Islet precursor cell (in vitro differentiated cells): ENCODE data around the gene ANKRD60.
A peak's percentile ranks its signal among the peaks of the same experiment; 100 is the strongest.

ENCODE experiments used
- DNase-seq: peaks from one replicate; pipeline ENCODE4 v3.0.0-alpha.2; 2018

ANKRD60 gene

GRCh38 chr20:58244517-58245030, 16.1 kb upstream of the ANKRD60 start:
- DNase-seq: peak; percentile 29

- DNase-seq: no peak
These were observed 15.4 kb upstream of the ANKRD60 start for GRCh38 chr20:58243653-58244410.

DNA sequence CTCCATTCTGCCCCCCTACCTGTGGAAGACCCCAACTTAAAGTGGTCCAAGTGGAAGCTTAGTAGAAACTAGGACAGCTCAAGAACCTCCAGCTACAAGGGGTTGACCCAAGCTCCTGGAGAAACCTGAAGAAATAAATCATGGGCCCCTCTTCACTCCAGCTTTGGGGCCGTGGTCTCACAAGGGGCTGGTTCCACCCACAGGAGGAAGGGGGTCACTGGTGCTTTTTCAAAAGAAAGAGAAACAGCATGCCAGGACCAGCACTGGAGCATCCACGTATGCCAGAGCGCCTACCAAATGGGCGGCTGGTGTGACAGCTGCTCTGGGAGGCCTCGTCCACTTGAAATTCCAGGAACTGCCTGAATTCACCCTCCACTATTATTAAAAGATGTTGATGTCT, 14.4 kb upstream of the ANKRD60 start:
- DNase-seq: no peak

DNA sequence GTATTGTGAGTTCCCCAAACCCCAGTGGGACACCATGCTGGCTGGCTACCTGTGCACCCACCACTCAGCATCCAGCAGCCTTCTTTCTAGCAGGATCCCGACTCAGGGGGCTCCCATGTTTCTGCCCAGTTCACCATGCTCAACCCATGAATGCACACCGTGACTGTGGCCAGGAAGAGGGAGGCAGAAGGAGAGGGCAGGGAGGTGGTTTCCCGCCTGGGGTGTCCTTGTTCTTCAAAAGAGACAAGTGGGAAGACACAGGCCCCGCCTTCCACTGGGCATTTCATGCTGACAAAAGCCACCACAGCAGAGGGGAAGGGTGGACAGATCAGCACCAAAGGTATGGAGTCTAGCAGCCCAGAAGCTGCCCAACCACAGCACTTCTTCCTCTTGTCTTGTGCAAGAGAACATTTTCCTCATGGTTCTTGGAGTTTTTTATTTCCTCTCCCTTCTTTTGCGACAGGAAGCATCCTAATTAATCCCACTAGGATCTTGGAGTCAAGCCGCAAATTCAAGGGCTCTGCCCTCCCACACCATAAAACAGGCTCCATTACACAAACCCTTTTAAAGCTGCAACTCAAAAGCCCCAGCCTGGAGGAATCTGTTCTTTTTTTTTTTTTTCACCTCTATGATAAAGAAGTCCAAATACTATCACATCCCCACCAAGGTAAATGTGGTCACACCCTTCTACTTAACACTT, 13.5 kb upstream of the ANKRD60 start:
- peak; percentile 22 for DNase-seq

DNA sequence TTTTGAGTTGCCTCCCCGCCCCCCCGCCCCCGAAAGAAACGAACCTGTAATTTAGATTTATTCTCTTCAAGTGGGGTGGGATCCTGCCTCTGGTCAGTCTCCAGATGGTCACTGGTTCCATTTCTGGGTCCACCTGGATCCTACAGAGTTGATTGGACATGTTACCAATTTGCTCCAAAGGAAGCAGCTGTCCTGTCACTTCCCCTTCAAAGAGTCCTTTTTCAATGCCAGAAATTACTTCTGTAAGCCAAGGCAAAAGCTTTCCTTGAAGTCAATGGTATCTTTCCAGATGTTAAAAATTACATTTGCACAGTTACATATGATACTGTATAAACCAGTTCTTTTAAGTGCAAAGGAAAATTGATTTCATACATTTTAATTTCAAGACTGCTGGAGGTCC, 12.0 kb upstream of the ANKRD60 start:
- no peak for DNase-seq

DNA sequence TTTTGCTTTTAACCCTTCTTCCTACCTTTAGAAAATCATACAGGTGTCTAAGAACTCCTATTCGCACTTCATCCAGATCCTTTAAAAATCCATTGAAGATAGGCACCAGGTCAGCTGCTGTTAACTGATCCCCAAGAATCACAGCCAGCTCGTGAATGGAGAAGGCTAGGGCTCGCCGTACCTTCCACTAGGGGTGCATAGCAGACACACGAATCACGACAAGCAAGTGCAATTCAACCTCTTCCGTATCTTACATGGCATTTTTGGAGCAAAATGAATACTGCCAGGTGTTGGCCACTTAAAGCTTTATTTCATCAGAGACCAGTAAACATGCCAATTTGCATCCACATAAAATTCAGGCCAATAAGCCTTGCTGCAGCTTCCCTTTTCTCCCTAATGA, 10.8 kb upstream of the ANKRD60 start:
- DNase-seq: peak; percentile 22

- DNase-seq: peak; percentile 32
These were observed 10.0 kb upstream of the ANKRD60 start for GRCh38 chr20:58238490-58238889.

DNA sequence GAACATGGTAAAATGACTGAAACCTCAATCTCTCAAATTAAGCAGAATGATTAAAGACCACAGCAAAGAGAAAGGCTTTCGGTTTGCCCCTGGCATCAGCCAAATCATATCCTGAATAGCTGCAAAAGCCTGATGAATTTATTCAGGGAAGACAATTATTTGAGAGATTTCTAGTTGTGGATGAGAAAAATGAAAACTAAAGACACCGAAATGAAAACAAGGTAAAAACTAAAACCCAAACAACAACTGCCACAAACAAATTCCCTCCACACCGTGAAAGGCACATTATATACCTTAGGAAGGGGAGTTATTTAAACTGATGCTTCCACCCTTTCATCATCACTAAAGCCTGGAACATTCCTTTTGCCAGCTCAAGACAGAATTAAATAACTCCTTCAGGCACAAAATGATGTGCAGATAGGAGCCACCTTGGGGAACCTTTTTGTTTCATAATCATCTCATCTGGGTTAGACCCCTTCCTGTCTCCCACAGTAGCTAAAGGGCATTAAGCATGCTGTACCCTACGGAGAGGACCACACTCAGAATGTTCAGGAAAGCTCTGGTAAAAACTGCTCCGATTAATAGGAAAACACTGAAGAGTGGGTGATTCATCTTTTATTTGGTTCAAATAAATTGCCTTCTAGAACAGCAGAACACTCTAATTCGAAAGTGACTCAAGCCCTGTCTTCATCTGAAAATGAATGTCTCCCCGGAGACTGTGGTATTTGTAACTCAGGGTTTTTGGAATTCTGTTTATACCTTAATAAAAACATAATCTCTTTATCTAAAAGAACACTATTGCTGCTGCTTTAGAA, 9.1 kb upstream of the ANKRD60 start:
- peak; percentile 13 for DNase-seq

DNA sequence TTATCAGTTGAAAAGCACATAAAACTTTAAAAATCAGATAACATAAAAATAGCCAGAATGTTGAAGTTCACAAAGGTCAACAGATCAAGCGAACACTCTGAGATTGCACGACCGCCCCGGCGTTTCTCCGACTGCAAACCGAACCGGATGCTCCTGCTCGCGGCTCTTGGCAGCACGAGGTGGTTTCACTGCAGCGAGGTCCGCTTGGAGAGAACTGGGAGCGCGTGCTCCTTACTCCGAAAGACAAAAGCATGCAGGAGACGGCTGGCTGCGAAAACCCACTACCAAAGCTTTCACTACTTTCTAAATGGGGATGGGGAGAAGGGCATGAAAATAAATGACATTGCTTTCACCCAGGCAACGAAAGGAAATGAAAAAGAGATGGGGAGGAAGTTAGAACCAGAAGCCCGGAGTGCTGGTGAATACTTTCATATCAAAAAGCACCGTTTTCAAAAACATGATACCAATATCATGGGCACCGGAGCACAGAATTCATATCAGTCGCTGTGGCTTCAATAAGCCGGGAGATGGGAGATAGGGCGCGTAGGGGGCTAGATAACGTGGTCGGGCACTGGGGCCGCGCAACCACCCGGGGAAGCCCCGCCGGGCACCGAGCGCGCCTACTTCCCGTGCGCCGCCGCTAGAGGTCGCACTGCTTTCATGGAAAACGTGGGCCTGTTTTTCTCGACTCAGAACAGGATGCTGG, 8.3 kb upstream of the ANKRD60 start:
- DNase-seq: peak; percentile 76

DNA sequence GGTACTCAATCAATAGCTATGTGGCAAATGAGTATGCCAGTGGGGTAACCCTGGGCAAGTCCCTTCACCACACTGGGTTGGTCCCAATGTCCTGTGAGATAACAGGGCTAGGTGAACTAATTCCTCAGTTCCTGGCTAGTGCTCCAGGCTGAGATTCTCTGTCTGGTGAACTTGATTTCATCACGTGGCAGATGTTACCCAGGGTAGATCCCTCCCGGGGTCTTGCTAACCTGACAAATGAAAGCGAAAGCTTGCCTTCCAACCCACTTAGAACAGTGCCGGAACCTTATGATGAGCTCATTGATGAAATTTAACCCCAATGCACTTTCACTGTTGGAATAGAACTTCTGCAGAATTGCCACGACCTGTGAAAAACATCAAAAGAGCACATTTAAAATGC, 6.6 kb upstream of the ANKRD60 start:
- DNase-seq: peak; percentile 25

GRCh38 chr20:58233881-58234528, 5.6 kb upstream of the ANKRD60 start:
- DNase-seq: peak; percentile 73

DNA sequence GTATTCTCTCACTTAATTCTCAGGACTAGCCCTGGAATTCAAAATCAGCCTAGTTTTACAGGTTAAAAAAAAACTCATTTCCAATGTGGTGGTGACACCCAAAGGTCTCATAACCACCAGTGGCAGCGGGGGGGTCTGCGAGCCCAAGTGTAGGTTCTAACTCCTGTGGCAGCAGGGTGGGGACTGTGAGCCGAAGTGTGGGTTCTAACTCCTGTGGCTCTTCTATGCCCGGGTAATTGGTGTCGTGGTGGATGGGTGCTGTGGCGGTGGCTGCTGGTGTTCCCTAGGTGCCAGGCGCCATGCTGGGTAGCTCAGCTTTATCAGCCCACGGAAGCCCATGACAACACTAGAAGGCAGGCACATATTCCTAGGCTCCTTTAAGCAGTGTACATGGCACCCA, 4.9 kb upstream of the ANKRD60 start:
- peak; percentile 18 for DNase-seq

DNA sequence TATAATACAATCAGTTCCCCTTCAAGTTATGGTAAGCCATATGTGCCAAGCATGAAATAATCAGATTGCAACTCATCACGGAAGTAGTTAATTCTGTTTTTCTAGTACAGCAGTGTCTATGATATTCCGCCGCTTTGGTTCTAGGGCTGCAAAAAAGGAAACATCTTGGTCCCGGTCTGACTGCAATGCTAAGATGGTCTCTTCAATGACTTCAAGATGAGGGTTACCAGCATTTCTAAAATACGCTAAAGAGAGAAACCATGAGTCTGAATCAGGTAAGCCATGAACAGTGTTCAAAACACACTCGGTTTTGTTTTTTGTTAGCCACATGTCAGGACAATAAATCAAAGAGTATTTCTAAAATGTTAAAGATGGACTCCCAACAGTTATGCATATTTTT, 3.2 kb upstream of the ANKRD60 start:
- DNase-seq: peak; percentile 35

GRCh38 chr20:58229198-58229798, 845 bp upstream of the ANKRD60 start:
- DNase-seq: peak; percentile 49

- peak; percentile 51 for DNase-seq
These were observed 360 bp downstream of the ANKRD60 start for GRCh38 chr20:58228103-58228483.

DNA sequence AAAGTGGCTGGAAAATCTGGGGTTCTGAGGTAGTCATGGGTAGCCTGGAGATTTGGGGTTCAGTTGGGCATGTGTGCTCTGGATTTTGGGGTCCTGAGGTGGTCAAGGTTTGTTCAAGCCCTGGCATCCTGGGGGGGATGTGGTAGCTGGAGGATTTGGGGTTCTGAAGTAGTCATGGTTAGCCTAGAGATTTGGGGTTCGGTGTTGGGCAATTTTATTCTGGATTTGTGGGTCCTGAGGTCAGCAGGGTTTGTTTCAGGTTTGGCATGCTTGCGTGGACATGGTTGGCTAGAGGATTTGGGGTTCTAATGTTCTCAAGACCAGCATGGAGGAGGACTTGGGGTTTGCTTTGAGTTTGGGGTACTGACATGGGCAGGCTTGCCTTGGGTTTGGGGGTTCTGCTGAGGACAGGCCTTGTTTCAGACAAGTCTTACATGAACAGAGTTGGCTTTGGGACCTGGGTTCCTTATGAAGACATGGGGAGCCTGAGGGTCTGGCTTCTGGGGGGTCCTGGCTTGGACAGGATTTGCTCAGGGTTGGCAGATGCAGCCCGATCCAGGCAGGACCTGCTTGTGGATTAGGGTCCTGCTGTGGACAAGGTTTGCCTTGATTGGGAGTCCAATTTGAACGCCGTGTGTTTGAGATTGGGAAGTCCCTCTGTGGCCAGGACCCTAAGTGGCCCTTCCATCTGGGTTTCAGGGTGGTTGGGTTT, 906 bp downstream of the ANKRD60 start:
- DNase-seq: peak; percentile 25

GRCh38 chr20:58225452-58226200, 2.8 kb downstream of the ANKRD60 start:
- no peak for DNase-seq

DNA sequence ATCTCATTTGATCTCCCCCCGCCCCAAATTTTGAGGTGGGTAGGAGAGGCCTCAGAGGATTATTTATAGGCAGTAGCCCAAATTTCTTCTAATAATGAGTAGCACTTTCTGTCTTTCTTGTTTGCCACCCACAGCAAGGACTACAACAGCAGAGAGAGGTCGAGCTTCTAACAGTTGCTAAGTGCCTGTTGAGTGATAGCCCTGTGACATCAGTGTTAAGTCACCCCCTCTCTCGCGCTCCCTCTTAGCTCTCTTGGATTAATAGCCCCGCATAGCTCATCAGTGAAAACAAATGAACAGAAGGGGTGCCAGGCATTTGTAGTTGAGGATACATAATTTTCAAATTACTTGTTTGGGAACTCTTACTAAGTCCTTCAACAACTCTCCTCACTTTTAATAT, 3.5 kb downstream of the ANKRD60 start:
- DNase-seq: no peak

- no peak for DNase-seq
These were observed 4.4 kb downstream of the ANKRD60 start for GRCh38 chr20:58224097-58224496.

DNA sequence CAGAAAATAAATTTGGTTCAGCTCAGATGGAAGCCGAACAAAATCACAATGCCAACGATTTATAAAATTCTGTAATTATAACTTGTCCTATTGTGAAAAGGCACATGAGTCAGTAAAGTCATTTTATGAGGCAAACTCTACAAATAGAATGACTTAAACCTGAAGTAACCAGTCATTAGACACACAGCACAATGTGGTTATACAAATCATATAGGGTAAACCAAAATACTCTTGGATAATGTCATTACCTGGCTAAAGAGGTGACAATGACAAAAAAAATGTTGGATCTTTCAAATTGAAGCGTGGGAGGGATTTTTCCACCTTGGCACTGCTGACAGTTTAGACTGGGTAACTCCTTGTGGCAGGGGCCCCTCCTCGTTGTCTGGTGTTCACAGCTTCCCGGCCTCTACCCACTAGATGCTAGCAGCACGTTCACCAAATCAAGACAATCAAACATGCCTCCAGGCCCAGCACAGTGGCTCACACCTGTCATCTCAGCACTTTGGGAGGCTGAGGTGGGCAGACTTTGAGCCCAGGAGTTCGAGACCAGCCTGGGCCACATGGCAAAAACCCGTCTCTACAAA, 5.0 kb downstream of the ANKRD60 start:
- no peak for DNase-seq
